HG02852 (cell line): ENCODE data around the gene TMEM267.
"Not testable (repeated sequence)": the region's sequence is repeated elsewhere in the genome, so short reads cannot be mapped to it uniquely, and the experiment has no call there.

Experiments
- ATAC-seq: cut with Tn5 transposase; IDR thresholded peaks from one replicate; pipeline ENCODE4 v1.9.1; 2021; ENCODE audit warnings: mild to moderate bottlenecking, moderate library complexity; ENCODE audit not compliant: unreplicated experiment

Gene TMEM267

GRCh38 chr5:43483298-43484105 lies at the start of gene TMEM267:
TMEM267 (minus strand) TSS chr5:43483865; CDS start chr5:43453969, 29,896 bp downstream.
- peak; percentile 91 for ATAC-seq

GRCh38 chr5:43530648-43531047 lies 47.0 kb upstream of the TMEM267 start:
- no peak for ATAC-seq

- ATAC-seq, result no peak
Observed at GRCh38 chr5:43523662-43524072, 40.0 kb upstream of the TMEM267 start.

- no peak for ATAC-seq
Observed at GRCh38 chr5:43520615-43521014, 37.0 kb upstream of the TMEM267 start.

- ATAC-seq, result no peak
Observed at GRCh38 chr5:43515678-43516048, 32.0 kb upstream of the TMEM267 start.

- peak; percentile 99 for ATAC-seq
Observed at GRCh38 chr5:43514816-43515677, 31.4 kb upstream of the TMEM267 start, which contains the start of gene C5orf34. C5orf34 (minus strand) TSS chr5:43515148; CDS start chr5:43509339, 5,809 bp downstream.

GRCh38 chr5:43514471-43514815 lies 30.8 kb upstream of the TMEM267 start:
- peak; percentile 21 for ATAC-seq

- ATAC-seq, result no peak
Observed at GRCh38 chr5:43514025-43514424, 30.4 kb upstream of the TMEM267 start.

- ATAC-seq, result not testable (repeated sequence)
Observed at GRCh38 chr5:43511062-43511461, 27.4 kb upstream of the TMEM267 start.

- no peak for ATAC-seq
Observed at GRCh38 chr5:43498581-43498980, 14.9 kb upstream of the TMEM267 start.

GRCh38 chr5:43497311-43498104 lies 13.8 kb upstream of the TMEM267 start:
- no peak for ATAC-seq

- ATAC-seq, result no peak
Observed at GRCh38 chr5:43491326-43491725, 7.7 kb upstream of the TMEM267 start.

GRCh38 chr5:43486353-43486752 lies 2.7 kb upstream of the TMEM267 start:
- no peak for ATAC-seq

GRCh38 chr5:43485406-43485805 lies 1.7 kb upstream of the TMEM267 start:
- ATAC-seq, result no peak

GRCh38 chr5:43484106-43484849 lies 613 bp upstream of the TMEM267 start:
- ATAC-seq, result peak; percentile 65

GRCh38 chr5:43482490-43483297 lies 971 bp downstream of the TMEM267 start:
- ATAC-seq, result no peak

GRCh38 chr5:43469671-43470391 lies 13.8 kb downstream of the TMEM267 start:
- ATAC-seq, result no peak

- ATAC-seq, result no peak
Observed at GRCh38 chr5:43467100-43467499, 16.6 kb downstream of the TMEM267 start.

GRCh38 chr5:43465455-43465854 lies 18.2 kb downstream of the TMEM267 start:
- not testable (repeated sequence) for ATAC-seq
